Right renal pelvis (tissue), 4 donors: Measurements from ENCODE around the gene HNRNPF. TPM values are rescaled to one million over a fixed set of nuclear protein-coding genes. Genes with fewer than 3 reads are reported as not detected.

Experiments used
- DNase-seq, 4 donors: peaks; one replicate each; pipeline ENCODE4 v3.0.0-alpha.2; 2013; ENCODE audit warnings: low read depth in 4 of 4, low spot score in 3 of 4, missing footprints in 1 of 4
- polyA plus RNA-seq, 4 donors: library from polyadenylated mRNA; unstranded; fragments of 120-200 nt; gene quantifications; one replicate each; pipeline ENCODE4 v1.2.1, GENCODE V29; 2013; ENCODE audit not compliant: insufficient read length in 4 of 4

Gene HNRNPF
- polyA plus RNA-seq, 4 donors, result 215 to 239 (median 232) TPM

GRCh38 chr10:43383204-43383971 lies 25.6 kb downstream of the HNRNPF start:
- DNase-seq, result no peak

GRCh38 chr10:43380610-43381222 lies 28.3 kb downstream of the HNRNPF start:
- DNase-seq, result no peak

GRCh38 chr10:43377424-43377883 lies 31.5 kb downstream of the HNRNPF start:
- no peak for DNase-seq

- DNase-seq, result no peak
These were observed 32.1 kb downstream of the HNRNPF start for GRCh38 chr10:43376828-43377423.

GRCh38 chr10:43376046-43376635 lies 32.8 kb downstream of the HNRNPF start:
- no peak for DNase-seq

GRCh38 chr10:43375401-43376020 lies 33.5 kb downstream of the HNRNPF start:
- DNase-seq, result no peak

GRCh38 chr10:43374194-43374593 lies 34.8 kb downstream of the HNRNPF start:
- DNase-seq, result no peak

GRCh38 chr10:43373461-43373860 lies 35.5 kb downstream of the HNRNPF start:
- DNase-seq, result no peak

GRCh38 chr10:43372765-43373361 lies 36.1 kb downstream of the HNRNPF start:
- no peak for DNase-seq

GRCh38 chr10:43371418-43371817 lies 37.6 kb downstream of the HNRNPF start, which contains the start of gene FXYD4:
TSS of gene FXYD4 (plus strand) at chr10:43371636. CDS start at chr10:43373747, 2,111 bp downstream.
- DNase-seq, result no peak

- no peak for DNase-seq
These were observed 38.2 kb downstream of the HNRNPF start for GRCh38 chr10:43370671-43371215.

- no peak for DNase-seq
These were observed 39.1 kb downstream of the HNRNPF start for GRCh38 chr10:43369921-43370320.

GRCh38 chr10:43365001-43365400 lies 44.0 kb downstream of the HNRNPF start:
- no peak for DNase-seq

- DNase-seq, result peak; percentile 92 to 94 (median 93)
These were observed 46.7 kb downstream of the HNRNPF start for GRCh38 chr10:43362191-43362839.

GRCh38 chr10:43361547-43362190 lies 47.3 kb downstream of the HNRNPF start:
- DNase-seq, result no peak

GRCh38 chr10:43360086-43360485 lies 48.9 kb downstream of the HNRNPF start:
- no peak for DNase-seq

GRCh38 chr10:43355749-43356371 lies 53.1 kb downstream of the HNRNPF start:
- no peak for DNase-seq

GRCh38 chr10:43354879-43355380 lies 54.1 kb downstream of the HNRNPF start:
- no peak for DNase-seq

- DNase-seq, result no peak
These were observed 54.7 kb downstream of the HNRNPF start for GRCh38 chr10:43354330-43354635.
